H1 (cell line): ENCODE results near the gene RPS18. TPM values are rescaled to one million over a fixed set of nuclear protein-coding genes. Genes with fewer than 3 reads are reported as not detected.

Experiments
- BCL11A ChIP-seq, 2 experiments: IDR thresholded peaks; one replicate each; pipeline ENCODE4 v1.6.1; 2011; ENCODE audit warnings: low read depth in 2 of 2, low read length in 2 of 2, mild to moderate bottlenecking in 2 of 2
- CHD1 ChIP-seq: IDR thresholded peaks from 2 replicates; pipeline ENCODE4 v1.6.1; 2012; ENCODE audit warnings: low read depth, low read length, improper control_type of control experiment
- CHD7 ChIP-seq: fragments of 300-600 bp; sonication (generic); IDR thresholded peaks from 2 replicates; pipeline ENCODE4 v1.7.1; 2012; ENCODE audit warnings: low read length, moderate library complexity, mild to moderate bottlenecking, inconsistent platforms; ENCODE audit not compliant: insufficient replicate concordance
- CTCF ChIP-seq, 3 experiments: IDR thresholded peaks; 1 replicate in 2 of 3; 2 replicates in 1 of 3; pipeline versions ENCODE4 v1.5.1 to v1.6.1; 2011; ENCODE audit warnings: low read length in 3 of 3, mild to moderate bottlenecking in 3 of 3, inconsistent platforms in 2 of 3, low read depth in 1 of 3, moderate library complexity in 1 of 3; ENCODE audit not compliant: insufficient read depth in 1 of 3; ENCODE audit errors: control extremely low read depth in 1 of 3
- KDM1A ChIP-seq: fragments of 200-600, 300-600 bp; sonication (generic); IDR thresholded peaks from 2 replicates; pipeline ENCODE4 v1.7.1; 2016; ENCODE audit warnings: mild to moderate bottlenecking, low read length, borderline replicate concordance
- SP4 ChIP-seq: IDR thresholded peaks from 2 replicates; pipeline ENCODE4 v1.6.1; 2012; ENCODE audit warnings: low read length, inconsistent platforms
- TBP ChIP-seq: IDR thresholded peaks from 2 replicates; pipeline ENCODE4 v1.6.1; 2011; ENCODE audit warnings: low read depth, low read length, improper control_type of control experiment
- TCF12 ChIP-seq: IDR thresholded peaks from 2 replicates; pipeline ENCODE4 v1.6.1; 2011; ENCODE audit warnings: low read depth, mild to moderate bottlenecking, low read length
- polyA plus RNA-seq, 7 experiments: library from polyadenylated mRNA; depleted of rRNA in 3 of 7; stranded (reverse) in 5 of 7; unstranded in 2 of 7; fragments of >200 nt in 5 of 7; fragments of 200-250 nt in 2 of 7; gene quantifications; 1 replicate in 5 of 7; 2 replicates in 1 of 7; 4 replicates in 1 of 7; pipeline versions ENCODE4 v1.2.1 to v1.2.3, GENCODE V29; 2011 to 2013; ENCODE audit warnings: missing spikeins in 2 of 7, mixed read lengths in 2 of 7
- total RNA-seq: library from RNA; stranded (reverse); fragmentation: NEBNext Ultra II Directional; extraction: Animal tissue kit (Norgen Biotek cat#: 25700); gene quantifications from 2 replicates; pipeline ENCODE4 v1.2.1, GENCODE V29; 2021

The RPS18 gene
- total and polyA plus RNA-seq, 2 of the 8 experiments (the other 6 are each of a cell fraction or from before 2014, with no cell fraction given) = 2,796 to 7,099 TPM

GRCh38 chr6:33271468-33272274 is at the start of gene RPS18, which contains the start of gene VPS52 (continued):
- TF ChIP-seq CTCF (IDR thresholded peaks at IDR 0.05; ENCODE audit: control extremely low read depth in 1 of 3, insufficient read depth in 1 of 3, low read depth in 1 of 3, low read length in 3 of 3) (no peak), TCF12 (no peak), BCL11A (IDR thresholded peaks at IDR 0.05; ENCODE audit: low read depth in 2 of 2, low read length in 2 of 2) (no peak), KDM1A (no peak), TBP (peak; percentile 97), CHD7 (no peak), CHD1 (no peak), SP4 (0 out of 2 replicates have a peak, but pooled peaks have one; percentile 93)
